ENCODE measurements around the gene RUNX1. TPM values are rescaled to one million over a fixed set of nuclear protein-coding genes. Genes with fewer than 3 reads are reported as not detected.

The RUNX1 gene
- total and polyA plus RNA-seq, 2 donors (not counting 3 experiments of a cell fraction or from before 2014, with no cell fraction given): 4.6 to 17.9 TPM

DNA sequence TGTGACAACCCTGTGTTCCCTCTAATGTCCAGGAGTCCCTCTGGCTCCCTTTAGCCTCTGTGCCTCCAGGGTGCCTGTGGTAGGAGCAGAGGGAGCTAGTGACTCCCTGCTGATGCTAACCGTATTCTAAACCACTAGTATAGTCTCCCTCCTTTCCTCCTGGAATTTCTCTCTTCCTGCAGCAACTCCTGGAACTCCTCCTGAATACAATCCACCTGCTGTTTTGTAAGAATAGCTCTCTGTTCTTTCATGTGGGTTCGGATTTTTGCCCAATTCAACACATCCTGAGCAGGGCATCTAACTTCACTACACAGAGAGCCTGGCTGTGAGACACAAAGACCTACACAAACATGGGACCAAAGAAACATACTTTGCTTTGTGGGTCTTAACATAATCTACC lies 107.9 kb downstream of the RUNX1 start:
- Histone ChIP-seq H4K20me1 (replicated peaks; ENCODE audit: control insufficient read depth, extremely low read depth, insufficient read depth, low read length) (no peaks in the 10 kb centered on the region), H2AFZ (ENCODE audit: low read depth, low read length) (no peak overlapping the region), H3K4me2 (ENCODE audit: insufficient read depth, low read length) (no peak overlapping the region), H3K36me3 (ENCODE audit: control insufficient read depth in 2 of 2, extremely low read depth in 1 of 2, insufficient read depth in 2 of 2, low read length in 2 of 2) (no peaks in the 10 kb centered on the region), H3K4me1 (ENCODE audit: control insufficient read depth, extremely low read depth, insufficient read depth, low read length) (peaks cover 11% of the 10 kb centered on the region), H3K27me3 (ENCODE audit: control insufficient read depth in 2 of 2, insufficient read depth in 2 of 2, low read length in 2 of 2) (peaks cover 14 to 31% of the 10 kb centered on the region in 2 experiments), H3K4me3 (replicated peaks in 1 of 3; ENCODE audit: insufficient read depth in 1 of 3, low read depth in 1 of 3, low read length in 3 of 3) (no peak overlapping the region), H3K9me3 (replicated peaks; ENCODE audit: control insufficient read depth, insufficient read depth, low read length) (no peaks in the 10 kb centered on the region), H3K9ac (replicated peaks; ENCODE audit: extremely low read depth, insufficient read depth, low read length) (no peak overlapping the region), H3K79me2 (ENCODE audit: control insufficient read depth, insufficient read depth, low read length) (no peaks in the 10 kb centered on the region), H3K9me1 (replicated peaks; ENCODE audit: control insufficient read depth, extremely low read depth, insufficient read depth, low read length) (no peaks in the 10 kb centered on the region), H3K27ac (ENCODE audit: insufficient read depth, low read depth, low read length) (no peak overlapping the region)
- no peak for FAIRE-seq
- dilution Hi-C loops (cut with MboI; ENCODE audit: extremely low pct_ligation_motif_present, low sequenced_read_pairs) (no loop called here), intact Hi-C loops (cut with micrococcal nuclease) (no loop called here)
- CTCF ChIA-PET: interaction anchor here (1.0 to 1.1 kb wide), 2 partner anchors 9 to 13 kb away, joined by 3 read pairs; no protein-coding TSS in a partner anchor
- BruUV-seq (replicated peaks): no TSS peak
- POLR2A ChIA-PET: no interaction called here
- TF ChIP-seq GATA2 (IDR thresholded peaks at IDR 0.05; ENCODE audit: insufficient read depth, insufficient read length, low read depth, low read length) (no peak), CTCF (IDR thresholded peaks at IDR 0.05; ENCODE audit: extremely low read depth in 1 of 2, insufficient read depth in 1 of 2, low read depth in 1 of 2, low read length in 2 of 2) (no peak), JUN (IDR thresholded peaks at IDR 0.05; ENCODE audit: borderline replicate concordance, insufficient read depth, insufficient read length, low read depth) (no peak), POLR2AphosphoS5 (IDR thresholded peaks at IDR 0.05; ENCODE audit: insufficient read depth, low read depth, low read length) (no peak), MYC (IDR thresholded peaks at IDR 0.05; ENCODE audit: low read depth, low read length) (no peak), FOS (IDR thresholded peaks at IDR 0.05; ENCODE audit: borderline replicate concordance, insufficient read depth, low read length) (no peak), POLR2A (IDR thresholded peaks at IDR 0.05; ENCODE audit: low read depth, low read length) (no peak), EZH2 (IDR thresholded peaks at IDR 0.05; ENCODE audit: borderline replicate concordance, low read depth, low read length, severe bottlenecking) (no peak)
- TF ChIP-seq, protein P1, sequence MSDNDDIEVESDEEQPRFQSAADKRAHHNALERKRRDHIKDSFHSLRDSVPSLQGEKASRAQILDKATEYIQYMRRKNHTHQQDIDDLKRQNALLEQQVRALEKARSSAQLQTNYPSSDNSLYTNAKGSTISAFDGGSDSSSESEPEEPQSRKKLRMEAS (IDR thresholded peaks at IDR 0.05; ENCODE audit: insufficient read depth, insufficient read length): no peak
- DNase-seq (ENCODE audit: low read depth, low spot score): no peak

Measured in endothelial cell of umbilical vein (primary cell).